Measurements from ENCODE around the gene COL5A2.

Gene COL5A2

DNA sequence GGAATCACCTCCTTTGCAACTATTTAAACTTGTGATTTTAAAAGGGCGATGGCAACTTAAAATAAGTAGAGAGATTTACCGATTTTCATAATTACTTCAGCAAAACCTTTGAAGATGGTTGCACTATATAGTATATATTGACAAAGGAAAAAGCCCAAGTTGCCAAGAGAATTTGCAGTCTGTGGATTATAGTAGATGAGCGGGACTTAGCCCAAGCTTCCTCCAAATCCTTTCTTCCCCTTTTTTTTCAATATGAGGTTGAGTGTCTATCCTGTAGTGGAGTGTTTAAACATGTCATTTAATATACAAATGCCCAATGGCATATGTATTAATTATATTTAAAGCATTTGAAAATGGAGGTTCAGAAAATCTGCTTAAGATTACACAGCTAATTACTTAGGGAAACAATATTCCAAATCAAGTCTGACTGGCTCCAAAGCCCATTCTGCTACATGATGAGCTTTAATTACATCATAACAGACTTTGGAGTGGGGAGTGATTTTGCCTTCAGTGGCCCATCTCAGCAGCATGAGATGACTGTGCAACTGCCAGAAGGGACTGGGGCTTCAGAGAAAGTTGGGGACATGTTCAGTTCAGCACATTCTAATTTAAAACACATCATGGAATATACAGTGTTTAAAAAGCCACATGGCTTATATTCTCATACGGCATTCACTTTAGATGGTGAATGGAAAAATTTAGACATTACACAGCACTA, 132.2 kb downstream of the COL5A2 start:
- no peak overlapping the region for H3K4me3 ChIP-seq (ENCODE audit: low read depth, low read length)
- TF ChIP-seq, protein P1, sequence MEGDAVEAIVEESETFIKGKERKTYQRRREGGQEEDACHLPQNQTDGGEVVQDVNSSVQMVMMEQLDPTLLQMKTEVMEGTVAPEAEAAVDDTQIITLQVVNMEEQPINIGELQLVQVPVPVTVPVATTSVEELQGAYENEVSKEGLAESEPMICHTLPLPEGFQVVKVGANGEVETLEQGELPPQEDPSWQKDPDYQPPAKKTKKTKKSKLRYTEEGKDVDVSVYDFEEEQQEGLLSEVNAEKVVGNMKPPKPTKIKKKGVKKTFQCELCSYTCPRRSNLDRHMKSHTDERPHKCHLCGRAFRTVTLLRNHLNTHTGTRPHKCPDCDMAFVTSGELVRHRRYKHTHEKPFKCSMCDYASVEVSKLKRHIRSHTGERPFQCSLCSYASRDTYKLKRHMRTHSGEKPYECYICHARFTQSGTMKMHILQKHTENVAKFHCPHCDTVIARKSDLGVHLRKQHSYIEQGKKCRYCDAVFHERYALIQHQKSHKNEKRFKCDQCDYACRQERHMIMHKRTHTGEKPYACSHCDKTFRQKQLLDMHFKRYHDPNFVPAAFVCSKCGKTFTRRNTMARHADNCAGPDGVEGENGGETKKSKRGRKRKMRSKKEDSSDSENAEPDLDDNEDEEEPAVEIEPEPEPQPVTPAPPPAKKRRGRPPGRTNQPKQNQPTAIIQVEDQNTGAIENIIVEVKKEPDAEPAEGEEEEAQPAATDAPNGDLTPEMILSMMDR (IDR thresholded peaks at IDR 0.05; ENCODE audit: low read depth, low read length): no peak

DNA sequence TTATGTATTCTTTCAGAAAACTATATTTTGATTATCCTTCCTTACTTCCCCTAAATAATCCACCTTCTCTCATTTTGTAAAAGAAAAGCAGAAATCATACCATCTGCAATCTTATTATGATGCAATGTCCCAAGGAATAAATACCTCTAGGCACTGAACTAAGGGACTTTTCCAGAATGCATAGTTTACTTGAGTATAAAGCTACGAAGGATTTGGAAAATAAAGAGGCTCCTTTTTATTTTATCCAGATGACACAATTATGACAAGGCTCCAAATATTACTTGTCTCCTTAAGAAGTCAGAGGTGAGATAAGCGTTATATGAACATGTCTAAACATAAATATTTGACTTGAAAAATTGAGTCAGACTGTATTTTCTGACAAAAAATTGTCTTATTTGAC, 133.2 kb downstream of the COL5A2 start:
- TF ChIP-seq, protein P1 (IDR thresholded peaks at IDR 0.05; ENCODE audit: low read depth, low read length): no peak
- H3K4me3 ChIP-seq (ENCODE audit: low read depth, low read length): no peak overlapping the region

DNA sequence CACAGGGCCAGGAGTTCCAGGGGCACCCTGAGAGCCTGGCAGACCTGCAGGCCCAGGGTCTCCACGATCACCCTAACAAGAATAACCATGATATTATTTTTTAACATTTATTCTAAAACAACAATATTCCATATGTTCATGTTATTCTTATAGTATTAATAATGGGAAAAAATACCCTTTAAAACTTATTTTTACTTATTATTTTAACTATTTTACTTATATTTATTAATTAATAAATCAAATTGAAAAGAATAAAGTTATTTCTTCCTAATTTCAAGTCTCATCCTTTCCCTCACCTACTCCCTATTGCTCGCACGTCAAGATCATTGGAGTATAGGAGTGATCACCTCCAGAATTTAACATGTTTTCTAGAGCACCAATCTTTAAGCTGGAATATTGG, 133.7 kb downstream of the COL5A2 start:
- H3K4me3 ChIP-seq (ENCODE audit: low read depth, low read length): no peak overlapping the region
- TF ChIP-seq, protein P1 (IDR thresholded peaks at IDR 0.05; ENCODE audit: low read depth, low read length): no peak

DNA sequence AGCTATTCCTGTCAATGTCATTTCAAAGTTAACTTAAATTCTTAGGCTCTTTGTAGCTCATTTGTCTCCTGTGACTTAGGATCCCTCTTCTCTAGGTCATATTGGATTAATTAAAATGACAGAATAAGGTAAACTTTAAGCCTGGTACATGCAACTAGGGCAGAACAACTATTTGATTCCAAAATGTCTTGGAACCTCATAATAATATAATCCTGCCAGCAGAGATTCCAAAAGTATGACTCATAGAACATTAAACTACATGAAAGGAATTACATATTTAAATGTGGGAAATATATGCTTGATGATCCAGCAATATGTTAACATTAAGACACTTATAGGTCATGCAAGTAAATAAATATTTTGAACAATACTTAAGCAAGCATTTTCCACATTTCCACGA, 142.0 kb downstream of the COL5A2 start:
- TF ChIP-seq, protein P1 (IDR thresholded peaks at IDR 0.05; ENCODE audit: low read depth, low read length): no peak
- no peak overlapping the region for H3K4me3 ChIP-seq (ENCODE audit: low read depth, low read length)

DNA sequence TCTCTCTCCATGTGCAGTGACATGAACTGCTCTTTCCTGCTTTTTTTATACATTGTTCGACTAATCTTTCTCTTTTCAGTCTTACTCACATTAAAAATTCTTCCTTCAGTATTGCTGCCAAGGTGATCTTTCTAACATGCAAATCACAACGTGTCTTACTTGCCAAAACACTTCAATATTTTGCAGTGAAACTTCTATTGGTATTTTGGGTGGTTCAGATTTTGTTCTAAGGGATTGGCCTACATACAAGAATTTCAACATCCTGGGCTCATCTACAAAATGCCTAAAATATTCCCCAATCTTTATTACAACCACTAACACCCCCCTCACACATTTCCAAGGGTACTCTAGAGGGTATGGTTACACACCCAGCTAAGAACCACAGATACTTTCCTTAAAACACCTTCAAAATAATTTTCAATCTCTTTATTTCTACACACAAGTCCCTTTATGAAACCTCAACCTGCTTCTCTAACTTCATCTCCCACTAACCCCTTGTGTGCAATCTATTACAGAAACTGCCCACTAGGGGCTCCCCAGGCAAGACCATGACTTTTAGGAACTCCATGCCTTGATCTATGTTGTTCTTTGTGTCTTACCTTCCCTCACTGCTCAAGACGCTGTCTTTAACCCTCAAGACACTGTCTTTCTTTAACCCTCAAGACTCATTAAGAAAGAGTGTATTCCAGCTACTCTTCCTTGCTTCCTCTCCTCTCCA, 154.5 kb downstream of the COL5A2 start:
- no peak overlapping the region for H3K4me3 ChIP-seq (ENCODE audit: low read depth, low read length)
- TF ChIP-seq, protein P1 (IDR thresholded peaks at IDR 0.05; ENCODE audit: low read depth, low read length): peak; percentile 47; the same call in 1 of the 2 replicates

DNA sequence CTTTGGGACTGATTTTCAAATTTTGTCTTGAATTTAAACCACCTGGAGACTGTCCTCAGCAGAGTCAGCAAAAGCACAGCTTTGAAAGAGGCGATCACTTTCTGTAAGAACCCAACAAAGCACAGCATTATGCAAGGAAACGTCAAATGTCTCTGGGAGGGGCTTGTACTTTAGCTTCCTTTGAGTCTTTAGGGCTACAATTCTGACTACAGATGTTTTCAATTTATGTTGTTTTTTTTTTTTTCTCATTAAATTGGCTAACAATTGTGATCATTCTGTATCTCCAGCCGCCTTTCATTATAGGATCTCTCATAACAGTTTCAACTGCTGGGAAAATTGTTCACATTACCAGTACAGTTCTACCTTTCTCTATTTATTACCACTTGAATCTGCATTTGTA, 157.1 kb downstream of the COL5A2 start:
- H3K4me3 ChIP-seq (ENCODE audit: low read depth, low read length): no peak overlapping the region
- TF ChIP-seq, protein P1 (IDR thresholded peaks at IDR 0.05; ENCODE audit: low read depth, low read length): no peak

DNA sequence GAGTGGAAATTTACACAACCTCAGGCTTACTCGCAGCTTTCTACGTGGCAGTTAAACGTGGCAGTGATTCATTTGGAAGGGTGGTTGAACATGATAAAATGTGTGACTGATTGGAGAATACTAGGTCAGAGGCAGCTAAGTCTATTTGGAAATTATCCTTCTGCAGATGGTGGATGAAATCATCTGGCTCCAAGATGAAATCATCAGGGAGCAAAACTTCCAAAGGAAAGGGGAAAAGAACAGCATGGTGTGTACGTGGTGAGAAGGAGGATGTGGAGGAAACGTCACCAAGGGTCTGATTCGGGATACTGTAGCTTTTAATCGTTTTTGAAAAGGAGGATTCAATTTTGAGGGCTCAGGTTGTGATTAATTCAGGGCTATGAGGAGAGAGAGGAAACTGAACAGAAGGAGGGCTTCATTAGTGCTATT, 157.5 kb downstream of the COL5A2 start:
- H3K4me3 ChIP-seq (ENCODE audit: low read depth, low read length): no peak overlapping the region
- TF ChIP-seq, protein P1 (IDR thresholded peaks at IDR 0.05; ENCODE audit: low read depth, low read length): no peak
